ENCODE measurements around the gene PREB. TPM values are rescaled to one million over a fixed set of nuclear protein-coding genes. Genes with fewer than 3 reads are reported as not detected.

The PREB gene
- polyA plus RNA-seq, 2 of the 4 experiments (the other 2 are of a cell fraction), result 58.2 to 79.9 TPM

DNA sequence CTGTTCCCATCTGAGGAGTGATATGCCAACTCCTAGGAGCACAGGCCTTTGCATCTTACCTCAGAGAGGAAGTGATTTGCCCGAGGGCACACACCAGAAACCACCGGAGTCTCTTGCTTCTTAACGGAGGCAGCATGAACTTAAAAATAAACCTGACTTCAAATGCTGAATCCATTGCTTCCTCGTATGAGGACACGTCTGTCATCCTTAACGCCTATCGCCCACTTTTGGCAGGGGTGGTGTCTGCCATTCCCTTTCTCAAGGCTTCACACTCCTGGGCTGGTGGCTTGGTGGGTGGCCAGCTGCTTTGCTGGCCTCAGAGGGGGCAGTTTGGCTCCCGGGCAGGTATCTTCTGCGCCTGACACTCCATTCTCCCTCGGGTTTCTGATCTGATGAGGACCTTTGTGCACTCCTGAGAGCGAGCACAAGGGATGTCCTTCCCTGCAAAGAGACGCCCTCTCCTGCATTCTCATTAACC, 1.1 kb upstream of the PREB start:
- Histone ChIP-seq H3K4me3 (no peak overlapping the region), H3K27ac (peak overlapping the region in 1 of 2 experiments; percentile 91; a peak in 3 of 6 replicates), H3K4me2 (no peak overlapping the region), H3K4me1 (peaks cover 11% of the 10 kb centered on the region), H3K9me3 (no peaks in the 10 kb centered on the region)
- ATAC-seq (no peak), FAIRE-seq (no peak), DNase-seq (ENCODE audit: low read depth in 1 of 2, low spot score in 1 of 2) (no peak)
- ChIA-PET POLR2A (interaction anchor here (2.6 kb wide), 1 partner anchor 12 kb away, joined by 17 read pairs; the partner anchor contains the start of gene ABHD1), CTCF (interaction anchor here (0.6 to 2.3 kb wide), 4 partner anchors 17 to 62 kb away, joined by 3 to 7 read pairs (median 6); no protein-coding TSS in a partner anchor)
- 88% methylated on average over 12 of the region's 12 CpGs for WGBS (ENCODE audit: missing lambda C conversion rate)
- TF ChIP-seq TFCP2L1 (CRISPR knock-in tag; IDR thresholded peaks at IDR 0.05), result no peak
- TF ChIP-seq HOXB5 (CRISPR knock-in tag; IDR thresholded peaks at IDR 0.05), result no peak
- no peak for TF ChIP-seq JUN (IDR thresholded peaks at IDR 0.05)
- TF ChIP-seq, protein P1, sequence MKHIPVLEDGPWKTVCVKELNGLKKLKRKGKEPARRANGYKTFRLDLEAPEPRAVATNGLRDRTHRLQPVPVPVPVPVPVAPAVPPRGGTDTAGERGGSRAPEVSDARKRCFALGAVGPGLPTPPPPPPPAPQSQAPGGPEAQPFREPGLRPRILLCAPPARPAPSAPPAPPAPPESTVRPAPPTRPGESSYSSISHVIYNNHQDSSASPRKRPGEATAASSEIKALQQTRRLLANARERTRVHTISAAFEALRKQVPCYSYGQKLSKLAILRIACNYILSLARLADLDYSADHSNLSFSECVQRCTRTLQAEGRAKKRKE (CRISPR knock-in tag; IDR thresholded peaks at IDR 0.05; ENCODE audit: low read depth), result no peak
- no peak for TF ChIP-seq NPAS2 (CRISPR knock-in tag; IDR thresholded peaks at IDR 0.05; ENCODE audit: borderline replicate concordance)

DNA sequence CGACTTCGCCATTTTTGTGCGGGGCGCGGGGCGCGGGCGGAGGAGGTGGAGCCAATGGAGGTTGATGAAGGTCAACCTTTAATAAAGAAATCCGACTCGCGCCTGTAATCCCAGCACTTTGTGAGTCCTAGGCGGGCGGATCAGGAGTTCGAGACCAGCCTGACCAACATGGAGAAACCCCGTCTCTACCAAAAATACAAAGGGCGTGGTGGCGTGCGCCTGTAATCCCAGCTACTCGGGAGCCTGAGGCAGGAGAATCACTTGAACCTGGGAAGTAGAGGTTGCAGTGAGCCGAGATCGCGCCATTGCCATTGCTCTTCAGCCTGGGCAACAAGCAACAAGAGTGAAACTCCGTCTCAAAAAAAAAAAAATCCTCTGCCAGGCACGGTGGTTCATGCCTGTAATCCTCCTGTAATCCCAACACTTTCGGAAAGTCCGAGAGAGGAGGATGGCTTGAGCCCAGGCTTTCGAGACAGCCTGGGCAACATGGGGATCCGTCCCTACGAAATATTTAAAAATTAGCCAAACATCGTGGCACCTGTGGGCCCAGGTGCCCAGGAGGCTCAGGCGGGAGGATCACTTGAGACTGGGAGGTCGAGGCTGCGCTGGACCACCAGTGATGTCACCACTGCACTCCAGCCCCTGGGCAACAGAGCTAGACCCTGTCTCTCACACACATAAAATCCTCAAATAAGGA, 493 bp upstream of the PREB start:
- FAIRE-seq, result no peak
- TF ChIP-seq CHD4 (IDR thresholded peaks at IDR 0.05; ENCODE audit: borderline replicate concordance) (0 out of 2 replicates have a peak, but pooled peaks have one; percentile 63), JUN (IDR thresholded peaks at IDR 0.05) (peak in 1 of 2 experiments; percentile 8; a peak in 1 of 5 replicates), CHD2 (IDR thresholded peaks at IDR 0.05; ENCODE audit: low read length, partially characterized antibody) (no peak)
- TF ChIP-seq, protein P2, sequence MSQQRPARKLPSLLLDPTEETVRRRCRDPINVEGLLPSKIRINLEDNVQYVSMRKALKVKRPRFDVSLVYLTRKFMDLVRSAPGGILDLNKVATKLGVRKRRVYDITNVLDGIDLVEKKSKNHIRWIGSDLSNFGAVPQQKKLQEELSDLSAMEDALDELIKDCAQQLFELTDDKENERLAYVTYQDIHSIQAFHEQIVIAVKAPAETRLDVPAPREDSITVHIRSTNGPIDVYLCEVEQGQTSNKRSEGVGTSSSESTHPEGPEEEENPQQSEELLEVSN (IDR thresholded peaks at IDR 0.05; ENCODE audit: borderline replicate concordance, low read depth), result peak; percentile 31; the same call in 1 of the 2 replicates
- POLR2A ChIA-PET, result interaction anchor here (1.3 to 2.6 kb wide), 3 partner anchors 11 to 77 kb away, joined by 3 to 17 read pairs (median 5); partner anchors contain the start of genes ABHD1, ATRAID, OST4 and SLC5A6
- Histone ChIP-seq H3K4me2 (peak overlapping the region; percentile 64), H3K4me1 (peaks cover 11% of the 10 kb centered on the region), H3K9me3 (no peaks in the 10 kb centered on the region), H3K4me3 (peak overlapping the region; percentile 89), H3K27ac (peak overlapping the region; percentile 65 to 91)
- CTCF ChIA-PET, result interaction anchor here (0.6 to 3.4 kb wide), 7 partner anchors 11 to 145 kb away, joined by 3 to 25 read pairs (median 5); partner anchors contain the start of gene ABHD1
- 47% methylated on average over 33 of the region's 33 CpGs for WGBS (ENCODE audit: missing lambda C conversion rate)
- DNase-seq (ENCODE audit: low read depth in 1 of 2, low spot score in 1 of 2), result no peak
- ATAC-seq, result no peak; a peak in 1 of 6 replicates

DNA sequence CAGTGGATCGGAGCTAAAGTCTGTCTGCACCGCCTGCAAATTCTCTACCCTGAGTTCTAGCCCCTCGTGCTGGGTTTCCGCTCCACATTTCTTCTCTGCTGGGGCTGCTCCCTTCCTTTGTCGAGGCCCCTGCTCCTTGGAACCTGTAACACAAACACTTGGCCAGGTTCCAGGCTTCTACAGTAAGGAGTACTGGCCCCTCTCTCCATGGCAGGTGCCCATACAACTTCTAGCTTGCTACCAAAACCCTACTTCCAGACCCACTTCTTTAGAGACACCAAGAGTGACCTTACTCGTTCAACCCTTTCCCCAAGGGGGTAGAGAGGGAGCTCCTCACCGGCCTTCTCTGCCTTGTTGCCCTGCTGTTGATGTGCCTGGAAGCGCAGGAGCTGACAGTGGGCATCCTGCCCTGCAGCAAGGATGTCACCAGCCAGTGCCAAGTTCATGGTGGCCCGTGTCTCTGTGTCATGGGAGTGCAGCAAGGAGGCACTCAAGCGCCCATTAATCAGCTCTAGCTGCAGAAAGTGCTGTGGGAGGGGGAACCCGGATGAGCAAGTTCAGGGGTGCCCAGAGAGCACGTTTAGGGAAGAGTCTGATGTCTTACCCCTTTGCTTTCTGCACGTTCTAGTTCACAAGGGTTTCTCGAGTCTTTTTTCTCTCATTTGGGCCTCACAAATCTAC, 1.1 kb downstream of the PREB start:
- FAIRE-seq (no peak), ATAC-seq (no peak), DNase-seq (ENCODE audit: low read depth in 1 of 2, low spot score in 1 of 2) (no peak)
- POLR2A ChIA-PET, result interaction anchor here (1.3 to 2.6 kb wide), 3 partner anchors 10 to 78 kb away, joined by 3 to 17 read pairs (median 5); partner anchors contain the start of genes ABHD1, ATRAID, OST4 and SLC5A6
- Histone ChIP-seq H3K27ac (peak overlapping the region; percentile 91 to 95; a peak in 5 of 6 replicates), H3K4me2 (peak overlapping the region; percentile 98), H3K9me3 (no peaks in the 10 kb centered on the region), H3K4me3 (peak overlapping the region; percentile 89), H3K4me1 (peaks cover 11% of the 10 kb centered on the region)
- TF ChIP-seq, protein P3, sequence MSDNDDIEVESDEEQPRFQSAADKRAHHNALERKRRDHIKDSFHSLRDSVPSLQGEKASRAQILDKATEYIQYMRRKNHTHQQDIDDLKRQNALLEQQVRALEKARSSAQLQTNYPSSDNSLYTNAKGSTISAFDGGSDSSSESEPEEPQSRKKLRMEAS (IDR thresholded peaks at IDR 0.05), result no peak
- no peak for TF ChIP-seq CBX8 (IDR thresholded peaks at IDR 0.05)
- WGBS (ENCODE audit: missing lambda C conversion rate), result 59% methylated on average over 14 of the region's 14 CpGs
- CTCF ChIA-PET, result interaction anchor here (0.6 to 3.4 kb wide), 15 partner anchors 10 to 170 kb away, joined by 3 to 25 read pairs (median 4); partner anchors contain the start of genes ABHD1 and CGREF1

DNA sequence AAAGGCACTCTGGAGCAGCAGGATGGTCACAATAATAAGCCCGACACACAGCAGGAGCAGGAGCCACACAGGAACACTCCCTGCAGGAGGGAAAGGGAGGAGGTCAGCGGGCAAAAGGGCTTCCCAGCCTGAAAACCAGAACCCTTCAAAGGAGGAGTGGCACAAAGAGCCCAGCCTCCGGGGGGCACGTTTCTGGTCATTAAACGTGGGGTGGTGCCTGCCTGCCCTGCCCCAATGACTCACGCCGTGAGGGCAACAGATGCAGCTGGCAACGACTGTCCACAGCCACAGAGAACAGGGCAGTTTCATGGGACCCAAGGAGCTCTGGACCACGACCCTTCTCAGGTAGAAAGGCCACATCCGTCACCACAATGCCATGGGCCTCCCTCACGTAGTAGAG, 3.0 kb downstream of the PREB start:
- H3K4me1 ChIP-seq, result peaks cover 11% of the 10 kb centered on the region
- no peaks in the 10 kb centered on the region for H3K9me3 ChIP-seq
- H3K4me3 ChIP-seq, result no peak overlapping the region
- POLR2A ChIA-PET, result no interaction called here
- CTCF ChIA-PET, result interaction anchor here (0.6 to 3.4 kb wide), 11 partner anchors 8 to 172 kb away, joined by 3 to 25 read pairs (median 9); partner anchors contain the start of genes ABHD1 and CGREF1
- WGBS (ENCODE audit: missing lambda C conversion rate), result 79% methylated on average over 11 of the region's 11 CpGs
- DNase-seq (ENCODE audit: low read depth in 1 of 2, low spot score in 1 of 2), result no peak
- FAIRE-seq, result no peak
- ATAC-seq, result no peak
- H3K4me2 ChIP-seq, result no peak overlapping the region
- H3K27ac ChIP-seq, result no peak overlapping the region
- TF ChIP-seq, protein P4, sequence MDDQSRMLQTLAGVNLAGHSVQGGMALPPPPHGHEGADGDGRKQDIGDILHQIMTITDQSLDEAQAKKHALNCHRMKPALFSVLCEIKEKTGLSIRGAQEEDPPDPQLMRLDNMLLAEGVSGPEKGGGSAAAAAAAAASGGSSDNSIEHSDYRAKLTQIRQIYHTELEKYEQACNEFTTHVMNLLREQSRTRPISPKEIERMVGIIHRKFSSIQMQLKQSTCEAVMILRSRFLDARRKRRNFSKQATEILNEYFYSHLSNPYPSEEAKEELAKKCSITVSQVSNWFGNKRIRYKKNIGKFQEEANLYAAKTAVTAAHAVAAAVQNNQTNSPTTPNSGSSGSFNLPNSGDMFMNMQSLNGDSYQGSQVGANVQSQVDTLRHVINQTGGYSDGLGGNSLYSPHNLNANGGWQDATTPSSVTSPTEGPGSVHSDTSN (IDR thresholded peaks at IDR 0.05), result no peak
- no peak for TF ChIP-seq KDM5A (IDR thresholded peaks at IDR 0.05)
- TF ChIP-seq RFX5 (IDR thresholded peaks at IDR 0.05), result no peak
- TF ChIP-seq, protein P5, sequence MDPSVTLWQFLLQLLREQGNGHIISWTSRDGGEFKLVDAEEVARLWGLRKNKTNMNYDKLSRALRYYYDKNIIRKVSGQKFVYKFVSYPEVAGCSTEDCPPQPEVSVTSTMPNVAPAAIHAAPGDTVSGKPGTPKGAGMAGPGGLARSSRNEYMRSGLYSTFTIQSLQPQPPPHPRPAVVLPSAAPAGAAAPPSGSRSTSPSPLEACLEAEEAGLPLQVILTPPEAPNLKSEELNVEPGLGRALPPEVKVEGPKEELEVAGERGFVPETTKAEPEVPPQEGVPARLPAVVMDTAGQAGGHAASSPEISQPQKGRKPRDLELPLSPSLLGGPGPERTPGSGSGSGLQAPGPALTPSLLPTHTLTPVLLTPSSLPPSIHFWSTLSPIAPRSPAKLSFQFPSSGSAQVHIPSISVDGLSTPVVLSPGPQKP (IDR thresholded peaks at IDR 0.05; ENCODE audit: low read depth, low read length), result no peak
- TF ChIP-seq HOXB5 (CRISPR knock-in tag; IDR thresholded peaks at IDR 0.05), result no peak
- TF ChIP-seq EP300 (IDR thresholded peaks at IDR 0.05), result no peak
- no peak for TF ChIP-seq ZNF302 (CRISPR knock-in tag; IDR thresholded peaks at IDR 0.05)
- TF ChIP-seq ZC3H11A (IDR thresholded peaks at IDR 0.05), result no peak
- TF ChIP-seq, protein P6, sequence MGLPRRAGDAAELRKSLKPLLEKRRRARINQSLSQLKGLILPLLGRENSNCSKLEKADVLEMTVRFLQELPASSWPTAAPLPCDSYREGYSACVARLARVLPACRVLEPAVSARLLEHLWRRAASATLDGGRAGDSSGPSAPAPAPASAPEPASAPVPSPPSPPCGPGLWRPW (IDR thresholded peaks at IDR 0.05), result no peak
- TF ChIP-seq MAFK (IDR thresholded peaks at IDR 0.05; ENCODE audit: partially characterized antibody), result no peak
- TF ChIP-seq GATA3 (IDR thresholded peaks at IDR 0.05; ENCODE audit: borderline replicate concordance), result no peak
- TF ChIP-seq RNF2 (IDR thresholded peaks at IDR 0.05; ENCODE audit: borderline replicate concordance, low read depth), result no peak
- no peak for TF ChIP-seq HOXB13 (CRISPR knock-in tag; IDR thresholded peaks at IDR 0.05; ENCODE audit: low read depth)
